GM18858 (cell line): ENCODE data around the gene PRMT1.
"Not testable (repeated sequence)": the region's sequence is repeated elsewhere in the genome, so short reads cannot be mapped to it uniquely, and the experiment has no call there.

ENCODE experiments used
- ATAC-seq: cut with Tn5 transposase; IDR thresholded peaks from one replicate; pipeline ENCODE4 v1.9.1; 2021; ENCODE audit not compliant: unreplicated experiment

PRMT1 gene

DNA sequence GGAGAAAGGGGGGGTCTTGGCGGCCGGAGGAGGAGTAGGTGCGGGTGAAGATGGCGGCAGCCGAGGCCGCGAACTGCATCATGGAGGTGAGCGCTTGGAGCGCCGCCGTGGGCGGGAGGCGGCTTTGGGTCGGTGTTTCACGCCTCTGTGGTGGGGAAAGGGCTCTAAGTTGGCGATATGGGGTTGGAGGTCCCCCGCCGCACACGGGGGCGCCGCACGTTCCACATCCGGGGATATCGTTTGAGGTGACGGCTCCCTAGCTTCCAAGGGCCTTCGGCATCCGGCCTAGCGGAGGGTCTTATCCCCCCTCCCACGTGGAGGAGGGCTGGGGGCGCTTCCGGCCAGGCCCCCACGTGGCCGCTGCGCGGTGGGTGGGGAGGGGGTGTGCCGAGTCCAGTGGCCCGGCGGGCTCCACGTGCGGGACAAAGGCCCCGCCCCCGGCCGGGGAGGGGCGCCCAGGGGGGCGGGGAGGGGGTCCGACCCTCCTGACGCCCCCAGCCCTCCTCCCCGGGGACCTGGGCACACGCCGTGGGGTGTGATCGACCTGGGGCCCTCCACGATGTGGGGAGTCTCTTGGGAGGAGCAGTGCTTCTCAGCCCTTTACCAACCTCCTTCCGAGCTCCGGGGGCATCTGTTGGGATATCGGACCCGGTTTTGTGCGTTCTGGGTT, at the start of gene PRMT1:
PRMT1 (plus strand) TSS at position 41 of the 670 bp plus-strand sequence; CDS start at position 51, 10 bp downstream.
- ATAC-seq: peak; percentile 5

DNA sequence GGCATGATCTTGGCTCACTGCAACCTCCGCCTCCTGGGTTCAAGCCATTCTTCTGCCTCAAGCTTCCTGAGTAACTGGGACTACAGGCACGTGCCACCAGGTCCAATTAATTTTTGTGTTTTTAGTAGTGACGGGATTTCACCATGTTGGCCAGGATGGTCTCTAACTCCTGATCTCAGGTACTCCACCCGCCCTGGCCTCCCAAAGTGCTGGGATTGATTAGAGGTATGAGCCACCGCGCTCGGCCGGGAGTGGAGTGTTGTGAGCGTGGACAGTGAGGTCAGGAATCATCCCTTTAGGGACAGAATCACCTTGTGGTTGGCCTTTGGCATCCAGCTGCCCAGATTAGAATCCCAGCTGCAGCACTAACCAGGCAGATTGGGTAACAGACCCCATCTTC, 47.4 kb upstream of the PRMT1 start:
- no peak for ATAC-seq

GRCh38 chr19:49631014-49631588, 46.0 kb upstream of the PRMT1 start:
- ATAC-seq: no peak

DNA sequence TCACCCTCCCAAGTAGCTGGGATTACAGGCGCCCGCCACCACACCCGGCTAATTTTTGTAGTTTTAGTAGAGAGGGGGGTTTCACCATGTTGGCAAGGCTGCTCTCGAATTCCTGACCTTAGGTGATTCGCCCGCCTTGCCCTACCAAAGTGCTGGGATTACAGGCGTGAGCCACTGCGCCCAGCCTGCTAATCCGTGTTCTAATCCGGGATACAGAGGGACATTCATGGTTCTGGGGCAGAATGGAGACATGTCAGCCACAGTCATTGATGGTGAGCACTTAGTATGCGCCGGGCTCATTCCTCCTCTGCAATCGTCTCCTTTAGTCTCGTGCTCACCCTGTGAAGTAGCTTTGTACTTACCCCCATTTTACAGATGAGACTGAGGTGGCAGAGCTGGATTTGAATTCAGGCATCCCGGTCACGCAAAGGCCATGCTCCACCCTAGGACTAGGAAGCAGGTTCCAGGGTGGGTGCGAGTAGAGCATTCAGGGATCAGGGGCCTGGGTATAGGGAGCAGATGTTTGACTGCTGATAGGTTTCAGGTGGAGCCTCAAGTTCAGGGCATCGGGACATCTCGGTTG, 45.4 kb upstream of the PRMT1 start:
- ATAC-seq: no peak

GRCh38 chr19:49632576-49632975, 44.5 kb upstream of the PRMT1 start:
- ATAC-seq: no peak

DNA sequence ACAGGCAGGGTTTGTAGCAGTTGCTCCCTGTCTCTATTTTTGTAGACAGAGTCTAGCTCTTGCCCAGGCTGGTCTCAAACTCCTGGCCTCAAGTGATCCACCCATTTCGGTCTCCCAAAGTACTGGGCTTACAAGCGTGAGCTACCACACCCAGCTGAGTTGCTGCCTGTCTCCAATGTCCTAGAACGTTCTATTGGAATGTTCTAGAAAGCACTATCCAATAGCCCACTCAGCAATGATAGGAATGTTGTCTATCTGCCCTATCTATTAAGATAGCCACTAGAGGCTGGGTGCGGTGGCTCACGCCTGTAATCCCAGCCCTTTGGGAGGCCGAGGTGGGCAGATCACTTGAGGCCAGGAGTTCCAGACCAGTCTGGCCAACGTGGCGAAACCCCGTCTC, 43.8 kb upstream of the PRMT1 start:
- ATAC-seq: not testable (repeated sequence)

DNA sequence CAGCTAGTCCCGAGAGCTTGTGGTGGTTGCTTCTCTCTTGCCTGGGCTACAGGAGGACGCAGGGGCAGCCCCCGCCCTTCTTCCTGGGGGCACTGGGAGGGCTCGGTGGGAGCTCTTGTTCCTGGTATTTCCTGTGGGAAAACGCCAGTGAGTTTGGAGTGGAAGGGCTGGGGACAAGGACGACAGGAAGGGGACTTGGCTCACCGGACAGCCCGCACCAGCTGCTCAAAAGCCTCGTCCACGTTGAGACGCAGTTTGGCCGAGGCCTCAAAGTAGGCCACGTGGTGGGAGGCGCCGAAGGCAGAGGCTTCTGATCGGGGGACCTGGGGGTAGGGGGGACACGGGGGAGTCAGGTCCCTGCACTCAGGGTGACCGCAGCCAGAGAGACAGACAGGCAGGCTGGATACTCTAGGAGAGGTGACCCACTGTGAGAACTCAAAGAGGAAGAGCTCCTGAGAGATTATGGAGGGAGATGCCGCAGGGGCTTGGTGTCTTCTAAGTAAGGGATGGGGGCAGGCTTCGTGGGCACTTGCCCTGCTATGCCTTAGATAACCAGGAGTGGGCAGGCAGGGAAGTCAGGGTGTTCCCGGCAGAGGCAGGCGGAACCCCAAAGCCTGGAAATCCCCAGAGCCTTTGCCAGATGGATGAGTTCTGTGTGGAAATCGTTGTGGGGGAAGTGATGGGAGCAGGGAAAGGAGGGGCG, 41.4 kb upstream of the PRMT1 start:
- ATAC-seq: no peak

DNA sequence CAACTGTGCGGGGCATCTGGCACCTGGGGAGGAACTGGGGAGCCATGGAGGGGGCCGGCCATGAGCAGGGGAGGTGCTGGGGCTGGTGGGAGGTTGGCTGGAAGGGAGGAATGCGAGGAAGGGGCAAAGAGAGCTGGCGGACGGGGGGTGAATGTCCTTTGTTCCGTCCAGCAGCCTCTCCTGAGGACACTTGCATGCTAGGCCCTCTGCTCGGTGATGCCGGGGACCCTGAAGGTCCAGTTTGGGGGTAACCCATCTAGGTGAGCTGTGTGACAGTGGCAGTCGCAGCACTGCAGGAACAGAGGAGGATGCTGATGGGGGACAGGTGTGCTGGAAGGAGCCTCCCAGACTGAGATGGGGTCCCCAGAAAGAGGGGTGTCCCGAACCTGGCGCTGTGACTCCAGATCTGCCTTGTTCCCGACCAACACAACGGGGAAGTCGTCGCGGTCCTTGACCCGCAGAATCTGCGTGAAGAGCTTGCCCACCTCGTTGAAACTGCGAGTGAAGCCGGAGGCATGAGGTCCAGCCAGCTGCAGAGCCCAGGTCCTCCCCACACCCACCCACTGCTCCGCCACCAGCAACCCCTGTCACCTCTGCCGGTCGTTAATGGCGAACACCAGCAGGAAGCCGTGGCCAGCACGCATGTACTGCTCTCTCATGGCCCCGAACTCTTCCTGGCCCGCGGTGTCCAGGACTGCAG, 40.7 kb upstream of the PRMT1 start:
- no peak for ATAC-seq

GRCh38 chr19:49637821-49638738, 39.0 kb upstream of the PRMT1 start:
- ATAC-seq: no peak

- ATAC-seq: no peak
Measured at GRCh38 chr19:49639401-49640112, 37.5 kb upstream of the PRMT1 start.

GRCh38 chr19:49640113-49640898, 36.8 kb upstream of the PRMT1 start, which contains the start of gene RRAS:
Gene RRAS (minus strand): TSS chr19:49640143. CDS start chr19:49640098, 45 bp downstream.
- peak; percentile 52 for ATAC-seq

- ATAC-seq: peak; percentile 50
Measured at GRCh38 chr19:49641688-49642491, 35.2 kb upstream of the PRMT1 start, which contains the start of gene SCAF1. Gene SCAF1 (plus strand): TSS chr19:49642209. CDS start chr19:49645027, 2,818 bp downstream.

GRCh38 chr19:49642492-49643035, 34.5 kb upstream of the PRMT1 start:
- ATAC-seq: no peak

- no peak for ATAC-seq
Measured at GRCh38 chr19:49643466-49643865, 33.6 kb upstream of the PRMT1 start.

- no peak for ATAC-seq
Measured at GRCh38 chr19:49645592-49645991, 31.5 kb upstream of the PRMT1 start.

GRCh38 chr19:49645995-49646394, 31.1 kb upstream of the PRMT1 start:
- ATAC-seq: no peak

DNA sequence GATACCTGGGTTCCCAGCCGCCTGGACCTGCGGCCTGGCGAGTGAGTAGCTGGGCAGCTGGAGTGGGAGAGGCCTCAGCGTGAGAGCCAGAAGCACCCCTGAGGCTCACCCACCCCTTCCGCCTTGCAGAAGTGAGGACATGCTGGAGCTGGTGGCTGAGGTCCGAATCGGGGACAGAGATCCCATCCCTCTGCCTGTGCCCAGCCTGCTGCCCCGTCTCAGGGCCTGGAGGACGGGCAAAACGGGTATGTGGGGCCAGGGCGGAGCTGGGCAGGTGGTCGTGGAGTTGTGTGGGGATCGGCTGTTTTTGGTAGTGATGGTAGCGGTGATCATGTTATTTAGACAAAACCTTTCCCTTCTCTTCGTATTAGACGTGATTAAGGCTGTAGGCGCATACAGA, 30.5 kb upstream of the PRMT1 start:
- ATAC-seq: no peak
